RKO (cell line): Measurements from ENCODE around the gene SERINC4.

ENCODE experiments used
- DNase-seq: peaks from one replicate; pipeline ENCODE4 v3.0.0-alpha.2; 2016; ENCODE audit warnings: low spot score

SERINC4 gene

DNA sequence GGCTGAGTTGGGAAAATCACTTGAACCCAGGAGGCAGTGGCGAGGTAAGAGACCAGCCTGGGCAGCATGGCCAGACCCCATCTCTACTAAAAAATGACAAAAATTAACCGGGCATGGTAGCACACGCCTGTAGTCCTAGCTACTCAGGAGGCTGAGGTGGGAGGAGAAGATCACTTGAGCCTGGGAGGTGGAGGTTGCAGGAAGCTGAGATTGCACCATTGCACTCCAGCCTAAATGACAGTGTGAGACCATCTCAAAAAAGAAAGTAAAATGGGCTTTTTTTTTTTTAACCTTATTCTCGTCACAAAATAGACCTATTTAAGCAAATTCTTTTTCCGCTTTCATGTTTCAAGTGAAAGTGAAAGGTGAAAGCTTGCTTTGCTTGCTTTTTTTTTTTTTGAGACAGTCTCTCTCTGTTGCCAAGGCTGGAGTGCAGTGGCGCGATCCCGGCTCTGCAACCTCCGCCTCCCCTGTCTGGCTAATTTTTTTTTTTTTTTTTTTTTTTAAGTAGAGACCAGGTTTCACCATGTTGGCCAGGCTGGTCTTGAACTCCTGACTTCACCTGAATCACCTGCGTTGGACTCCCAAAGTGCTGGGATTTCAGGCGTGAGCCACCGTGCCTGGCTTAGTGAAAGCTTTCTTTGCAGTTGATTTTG lies 50.2 kb downstream of the SERINC4 start:
- no peak for DNase-seq

DNA sequence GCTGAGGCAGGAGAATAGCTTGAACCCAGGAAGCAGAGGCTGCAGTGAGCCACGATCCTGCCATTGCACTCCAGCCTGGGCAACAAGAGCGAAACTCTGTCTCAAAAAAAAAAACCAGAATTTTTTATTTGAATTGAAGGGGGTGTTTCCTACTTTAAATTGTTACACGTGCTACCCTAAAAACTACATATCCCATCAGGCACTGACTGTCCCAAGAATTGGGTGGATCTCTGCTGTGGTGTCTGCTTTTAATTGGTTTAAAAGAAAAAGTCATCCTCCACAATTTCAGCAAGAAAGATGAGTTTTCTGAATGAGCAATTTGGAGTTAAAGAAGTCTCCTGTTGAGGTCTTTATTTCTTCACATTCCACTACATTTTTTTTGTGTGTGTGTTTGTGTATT lies 51.6 kb downstream of the SERINC4 start:
- peak; percentile 71 for DNase-seq

DNA sequence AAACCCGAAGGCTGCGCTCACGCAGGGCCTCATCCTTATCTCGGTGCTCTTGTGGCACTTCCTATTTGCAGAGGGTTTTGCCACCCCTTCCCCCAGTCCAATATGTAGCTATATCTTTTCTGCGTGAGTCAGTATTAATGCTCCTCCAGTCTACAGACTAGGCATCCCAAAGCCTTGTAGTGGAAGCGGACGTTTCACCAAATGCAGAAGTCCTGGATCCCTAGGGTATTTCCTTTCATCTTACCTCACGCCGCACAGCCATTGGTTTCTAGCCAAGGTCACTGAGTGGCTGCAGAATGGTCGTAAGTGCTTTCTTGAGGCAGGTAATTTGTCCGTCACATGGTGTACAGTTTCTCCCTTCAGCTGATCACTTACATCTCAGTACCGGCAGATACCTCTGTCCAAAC lies 53.1 kb downstream of the SERINC4 start:
- peak; percentile 80 for DNase-seq

DNA sequence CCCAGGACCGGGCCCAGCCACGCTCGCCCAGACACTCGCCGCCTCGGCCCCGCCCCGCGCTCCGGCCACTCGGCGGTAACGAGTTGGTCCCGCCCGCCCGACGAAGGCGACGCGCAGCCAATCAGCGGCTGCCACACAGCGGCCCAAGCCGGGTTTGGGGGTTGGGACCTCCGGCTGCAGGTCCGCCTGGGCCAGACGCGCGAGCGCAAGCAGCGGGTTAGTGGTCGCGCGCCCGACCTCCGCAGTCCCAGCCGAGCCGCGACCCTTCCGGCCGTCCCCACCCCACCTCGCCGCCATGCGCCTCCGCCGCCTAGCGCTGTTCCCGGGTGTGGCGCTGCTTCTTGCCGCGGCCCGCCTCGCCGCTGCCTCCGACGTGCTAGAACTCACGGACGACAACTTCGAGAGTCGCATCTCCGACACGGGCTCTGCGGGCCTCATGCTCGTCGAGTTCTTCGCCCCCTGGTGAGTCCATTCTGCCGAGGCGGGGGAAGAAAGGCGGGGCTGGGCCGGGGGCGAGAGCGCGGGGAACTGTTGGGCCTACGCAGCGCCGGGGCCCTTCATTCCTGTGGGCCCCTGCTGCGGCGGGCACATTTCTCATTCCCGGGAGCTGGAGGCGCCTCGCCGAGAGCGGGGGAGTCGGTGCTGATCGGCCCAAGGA lies 53.6 kb downstream of the SERINC4 start, which contains the start of gene PDIA3:
Gene PDIA3 (plus strand): TSS at position 194 of the 658 bp plus-strand sequence. CDS start 102 bp downstream, at position 296.
- DNase-seq = peak; percentile 90
